Ureter (tissue), 1 donor: ENCODE measurements around the gene CRHR1. TPM values are rescaled to one million over a fixed set of nuclear protein-coding genes. Genes with fewer than 3 reads are reported as not detected.

Source experiments
- DNase-seq: peaks from one replicate; pipeline ENCODE4 v3.0.0-alpha.2; 2020; ENCODE audit warnings: low spot score
- total RNA-seq: library from RNA; stranded (reverse); gene quantifications from one replicate; pipeline ENCODE4 v1.2.4, GENCODE V29; 2023
- donor health status: DM: yes; HTN: yes; CAD: no.

Gene CRHR1
- total RNA-seq, 1 donor from 2014 or later = not detected

GRCh38 chr17:45789874-45790273 lies 5.8 kb downstream of the CRHR1 start:
- DNase-seq = no peak

GRCh38 chr17:45790296-45790922 lies 6.3 kb downstream of the CRHR1 start:
- DNase-seq = peak; percentile 62

GRCh38 chr17:45791041-45791582 lies 7.0 kb downstream of the CRHR1 start:
- DNase-seq = no peak

- peak; percentile 79 for DNase-seq
These were observed 7.8 kb downstream of the CRHR1 start for GRCh38 chr17:45791935-45792334.

GRCh38 chr17:45792437-45792836 lies 8.3 kb downstream of the CRHR1 start:
- no peak for DNase-seq

GRCh38 chr17:45792995-45793755 lies 9.1 kb downstream of the CRHR1 start:
- no peak for DNase-seq

- DNase-seq = no peak
These were observed 9.9 kb downstream of the CRHR1 start for GRCh38 chr17:45793999-45794540.

- no peak for DNase-seq
These were observed 10.7 kb downstream of the CRHR1 start for GRCh38 chr17:45794840-45795239.

- no peak for DNase-seq
These were observed 16.7 kb downstream of the CRHR1 start for GRCh38 chr17:45800816-45801215.

GRCh38 chr17:45801421-45801820 lies 17.3 kb downstream of the CRHR1 start:
- no peak for DNase-seq

GRCh38 chr17:45808845-45809244 lies 24.7 kb downstream of the CRHR1 start:
- DNase-seq = no peak

- no peak for DNase-seq
These were observed 25.4 kb downstream of the CRHR1 start for GRCh38 chr17:45809499-45809898.

GRCh38 chr17:45812102-45812501 lies 28.0 kb downstream of the CRHR1 start:
- no peak for DNase-seq

- no peak for DNase-seq
These were observed 29.1 kb downstream of the CRHR1 start for GRCh38 chr17:45813048-45813725.

- no peak for DNase-seq
These were observed 30.8 kb downstream of the CRHR1 start for GRCh38 chr17:45814622-45815606.

- no peak for DNase-seq
These were observed 31.6 kb downstream of the CRHR1 start for GRCh38 chr17:45815752-45816151.

GRCh38 chr17:45818041-45818440 lies 33.9 kb downstream of the CRHR1 start:
- DNase-seq = no peak

- no peak for DNase-seq
These were observed 34.6 kb downstream of the CRHR1 start for GRCh38 chr17:45818699-45819098.

GRCh38 chr17:45819632-45820031 lies 35.5 kb downstream of the CRHR1 start:
- DNase-seq = no peak

GRCh38 chr17:45820052-45820780 lies 36.1 kb downstream of the CRHR1 start:
- no peak for DNase-seq
